Right renal pelvis (tissue), 4 donors: Measurements from ENCODE around the gene ABT1. TPM values are rescaled to one million over a fixed set of nuclear protein-coding genes. Genes with fewer than 3 reads are reported as not detected.
"Not testable (repeated sequence)": the region's sequence is repeated elsewhere in the genome, so short reads cannot be mapped to it uniquely, and the experiment has no call there.

Source experiments
- DNase-seq, 4 donors: peaks; one replicate each; pipeline ENCODE4 v3.0.0-alpha.2; 2013; ENCODE audit warnings: low read depth in 4 of 4, low spot score in 3 of 4, missing footprints in 1 of 4
- polyA plus RNA-seq, 4 donors: library from polyadenylated mRNA; unstranded; fragments of 120-200 nt; gene quantifications; one replicate each; pipeline ENCODE4 v1.2.1, GENCODE V29; 2013; ENCODE audit not compliant: insufficient read length in 4 of 4

ABT1 gene
- polyA plus RNA-seq = 10 to 100 TPM; 14.5 to 17.5 (median 16.1) TPM

GRCh38 chr6:26596579-26597388, at the start of gene ABT1:
Gene ABT1, plus strand, starts transcription at chr6:26596953. Its CDS starts 30 bp downstream, at chr6:26596983.
- DNase-seq = peak; percentile 96 to 98 (median 98)

GRCh38 chr6:26547363-26547762, 49.4 kb upstream of the ABT1 start:
- not testable (repeated sequence) for DNase-seq

- no peak for DNase-seq
These were observed 46.3 kb upstream of the ABT1 start for GRCh38 chr6:26550250-26550993.

- no peak for DNase-seq
These were observed 44.5 kb upstream of the ABT1 start for GRCh38 chr6:26552205-26552604.

GRCh38 chr6:26552640-26553188, 44.0 kb upstream of the ABT1 start:
- no peak for DNase-seq

- no peak for DNase-seq
These were observed 43.5 kb upstream of the ABT1 start for GRCh38 chr6:26553264-26553634.

- no peak for DNase-seq
These were observed 42.9 kb upstream of the ABT1 start for GRCh38 chr6:26553635-26554446.

GRCh38 chr6:26554447-26554696, 42.4 kb upstream of the ABT1 start:
- no peak for DNase-seq

GRCh38 chr6:26554697-26555504, 41.9 kb upstream of the ABT1 start:
- DNase-seq = no peak

GRCh38 chr6:26555505-26556262, 41.1 kb upstream of the ABT1 start:
- no peak for DNase-seq

GRCh38 chr6:26556263-26557070, 40.3 kb upstream of the ABT1 start:
- DNase-seq = no peak

GRCh38 chr6:26561533-26562466, 35.0 kb upstream of the ABT1 start:
- DNase-seq = no peak

GRCh38 chr6:26563488-26563887, 33.3 kb upstream of the ABT1 start:
- DNase-seq = no peak

GRCh38 chr6:26568601-26569432, 27.9 kb upstream of the ABT1 start:
- DNase-seq = peak; percentile 94 to 95 (median 95)

GRCh38 chr6:26569433-26569764, 27.4 kb upstream of the ABT1 start:
- no peak for DNase-seq

GRCh38 chr6:26570027-26570809, 26.5 kb upstream of the ABT1 start:
- no peak for DNase-seq
